Measurements from ENCODE around the gene PDILT. TPM values are rescaled to one million over a fixed set of nuclear protein-coding genes. Genes with fewer than 3 reads are reported as not detected.

Gene PDILT
- total RNA-seq, 1 donor from 2014 or later: not detected

- no peaks in the 10 kb centered on the region for H3K36me3 Mint-ChIP-seq (ENCODE audit: unreplicated experiment)
- TF ChIP-seq, protein P1, sequence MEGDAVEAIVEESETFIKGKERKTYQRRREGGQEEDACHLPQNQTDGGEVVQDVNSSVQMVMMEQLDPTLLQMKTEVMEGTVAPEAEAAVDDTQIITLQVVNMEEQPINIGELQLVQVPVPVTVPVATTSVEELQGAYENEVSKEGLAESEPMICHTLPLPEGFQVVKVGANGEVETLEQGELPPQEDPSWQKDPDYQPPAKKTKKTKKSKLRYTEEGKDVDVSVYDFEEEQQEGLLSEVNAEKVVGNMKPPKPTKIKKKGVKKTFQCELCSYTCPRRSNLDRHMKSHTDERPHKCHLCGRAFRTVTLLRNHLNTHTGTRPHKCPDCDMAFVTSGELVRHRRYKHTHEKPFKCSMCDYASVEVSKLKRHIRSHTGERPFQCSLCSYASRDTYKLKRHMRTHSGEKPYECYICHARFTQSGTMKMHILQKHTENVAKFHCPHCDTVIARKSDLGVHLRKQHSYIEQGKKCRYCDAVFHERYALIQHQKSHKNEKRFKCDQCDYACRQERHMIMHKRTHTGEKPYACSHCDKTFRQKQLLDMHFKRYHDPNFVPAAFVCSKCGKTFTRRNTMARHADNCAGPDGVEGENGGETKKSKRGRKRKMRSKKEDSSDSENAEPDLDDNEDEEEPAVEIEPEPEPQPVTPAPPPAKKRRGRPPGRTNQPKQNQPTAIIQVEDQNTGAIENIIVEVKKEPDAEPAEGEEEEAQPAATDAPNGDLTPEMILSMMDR (IDR thresholded peaks at IDR 0.05): no peak
- H3K4me1 Mint-ChIP-seq (ENCODE audit: unreplicated experiment): no peaks in the 10 kb centered on the region
- no peak for DNase-seq (ENCODE audit: extremely low spot score, unreplicated experiment)
- peaks cover 10% of the 10 kb centered on the region for H3K9me3 Mint-ChIP-seq (ENCODE audit: unreplicated experiment)
- H3K4me3 Mint-ChIP-seq (ENCODE audit: unreplicated experiment): no peak overlapping the region
- H3K27me3 Mint-ChIP-seq (ENCODE audit: unreplicated experiment): no peaks in the 10 kb centered on the region
- no peak overlapping the region for H3K27ac Mint-ChIP-seq (ENCODE audit: unreplicated experiment)
These were observed 75.0 kb downstream of the PDILT start for GRCh38 chr16:20329392-20330138.

- no peak within 1 kb of the TSS for H3K27ac Mint-ChIP-seq (ENCODE audit: unreplicated experiment)
- DNase-seq (ENCODE audit: extremely low spot score, unreplicated experiment): no peak
- no peak within 1 kb of the TSS for H3K4me3 Mint-ChIP-seq (ENCODE audit: unreplicated experiment)
- TF ChIP-seq, protein P1 (IDR thresholded peaks at IDR 0.05): no peak
- no peaks in the 10 kb centered on the region for H3K4me1 Mint-ChIP-seq (ENCODE audit: unreplicated experiment)
- peaks cover 10% of the 10 kb centered on the region for H3K9me3 Mint-ChIP-seq (ENCODE audit: unreplicated experiment)
- H3K36me3 Mint-ChIP-seq (ENCODE audit: unreplicated experiment): no peaks in the 10 kb centered on the region
- no peaks in the 10 kb centered on the region for H3K27me3 Mint-ChIP-seq (ENCODE audit: unreplicated experiment)
These were observed 77.0 kb downstream of the PDILT start, which contains the start of gene GP2 for GRCh38 chr16:20327444-20328041. GP2 (minus strand) TSS chr16:20327513; CDS start chr16:20326431, 1,082 bp downstream.

DNA sequence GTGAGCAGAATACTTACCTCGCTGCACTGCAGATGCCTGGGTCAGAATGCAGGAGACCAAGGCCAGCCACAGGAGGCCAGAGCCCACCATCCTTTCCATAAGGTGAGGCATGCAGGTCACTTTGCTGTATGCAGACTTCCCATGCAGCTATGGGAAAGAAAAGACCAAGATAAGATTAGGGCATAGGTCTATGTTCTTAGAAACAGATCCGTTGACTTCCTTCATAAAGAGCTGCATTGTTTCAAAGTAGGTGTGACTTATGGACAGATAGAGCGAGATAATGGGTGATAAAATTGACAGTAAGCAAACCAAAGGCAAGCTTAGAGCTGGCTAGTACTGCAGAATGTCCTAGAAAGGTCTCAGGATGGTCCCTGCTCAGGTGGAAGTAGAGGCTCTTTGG is 78.2 kb downstream of the PDILT start:
- no peaks in the 10 kb centered on the region for H3K36me3 Mint-ChIP-seq (ENCODE audit: unreplicated experiment)
- no peak overlapping the region for H3K4me3 Mint-ChIP-seq (ENCODE audit: unreplicated experiment)
- no peaks in the 10 kb centered on the region for H3K27me3 Mint-ChIP-seq (ENCODE audit: unreplicated experiment)
- no peak overlapping the region for H3K27ac Mint-ChIP-seq (ENCODE audit: unreplicated experiment)
- no peaks in the 10 kb centered on the region for H3K4me1 Mint-ChIP-seq (ENCODE audit: unreplicated experiment)
- TF ChIP-seq, protein P1 (IDR thresholded peaks at IDR 0.05): no peak
- peaks cover 10% of the 10 kb centered on the region for H3K9me3 Mint-ChIP-seq (ENCODE audit: unreplicated experiment)
- no peak for DNase-seq (ENCODE audit: extremely low spot score, unreplicated experiment)

DNA sequence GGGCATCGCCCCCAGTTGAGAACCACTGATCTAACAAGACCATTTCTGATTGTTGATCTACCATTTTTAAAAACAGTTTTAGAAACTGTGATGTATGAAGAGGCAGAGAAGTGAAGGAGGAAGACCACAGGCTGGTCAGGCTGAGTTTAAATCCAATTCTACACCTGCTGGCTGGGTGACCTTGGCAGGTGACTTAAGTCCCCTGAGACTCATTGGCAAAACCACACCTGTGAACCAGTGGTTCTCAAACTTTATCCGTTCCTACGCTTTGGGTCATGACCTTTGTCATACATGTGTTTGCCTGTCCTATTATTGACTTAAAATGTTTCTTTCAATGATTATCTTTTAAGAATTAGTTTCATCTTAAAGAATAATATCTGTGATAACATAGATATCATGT is 79.5 kb downstream of the PDILT start:
- no peak for DNase-seq (ENCODE audit: extremely low spot score, unreplicated experiment)
- no peaks in the 10 kb centered on the region for H3K36me3 Mint-ChIP-seq (ENCODE audit: unreplicated experiment)
- peaks cover 10% of the 10 kb centered on the region for H3K9me3 Mint-ChIP-seq (ENCODE audit: unreplicated experiment)
- H3K27me3 Mint-ChIP-seq (ENCODE audit: unreplicated experiment): no peaks in the 10 kb centered on the region
- H3K4me3 Mint-ChIP-seq (ENCODE audit: unreplicated experiment): no peak overlapping the region
- TF ChIP-seq, protein P1 (IDR thresholded peaks at IDR 0.05): no peak
- H3K4me1 Mint-ChIP-seq (ENCODE audit: unreplicated experiment): no peaks in the 10 kb centered on the region
- H3K27ac Mint-ChIP-seq (ENCODE audit: unreplicated experiment): no peak overlapping the region

DNA sequence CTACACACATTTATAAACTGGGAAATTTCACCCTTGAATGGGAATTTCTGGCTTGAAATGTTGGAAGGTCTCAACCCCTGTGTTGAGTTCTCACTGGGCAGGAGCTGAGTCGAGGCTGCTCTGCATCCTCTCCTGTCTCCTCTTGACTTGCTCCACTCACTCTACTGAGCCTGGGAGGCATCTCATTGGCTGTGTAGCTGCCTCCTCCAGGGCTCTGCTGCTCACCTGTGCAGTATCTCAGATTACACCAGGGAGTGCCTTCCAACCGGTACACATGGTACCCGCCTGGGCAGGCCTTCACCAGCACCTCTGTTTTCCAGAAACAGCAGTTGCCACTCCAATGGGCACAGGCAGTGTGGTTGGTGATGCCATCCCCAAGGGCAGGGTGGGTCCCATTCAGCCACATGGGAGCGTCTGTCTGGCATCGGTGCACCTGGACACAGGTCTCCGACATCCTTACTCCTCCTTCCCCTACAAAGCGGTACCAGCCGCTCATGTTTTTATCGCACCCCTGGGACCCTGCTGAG is 80.9 kb downstream of the PDILT start:
- Mint-ChIP-seq H3K27ac (ENCODE audit: unreplicated experiment) (no peak overlapping the region), H3K27me3 (ENCODE audit: unreplicated experiment) (no peaks in the 10 kb centered on the region), H3K4me3 (ENCODE audit: unreplicated experiment) (no peak overlapping the region), H3K36me3 (ENCODE audit: unreplicated experiment) (no peaks in the 10 kb centered on the region), H3K4me1 (ENCODE audit: unreplicated experiment) (no peaks in the 10 kb centered on the region), H3K9me3 (ENCODE audit: unreplicated experiment) (peaks cover 4% of the 10 kb centered on the region)
- no peak for DNase-seq (ENCODE audit: extremely low spot score, unreplicated experiment)
- TF ChIP-seq, protein P1 (IDR thresholded peaks at IDR 0.05): no peak
